NCI-H82 treated with DMSO at 0.1 percent for 48 hours (cell line): ENCODE measurements around the gene MRPS12.

ENCODE experiments used
- DNase-seq: peaks from one replicate; lab custom pipeline; 2025; ENCODE audit not compliant: unreplicated experiment; lab: John Stamatoyannopoulos, UW

The MRPS12 gene

GRCh38 chr19:38970664-38971532 is 40.2 kb downstream of the MRPS12 start:
- no peak for DNase-seq

GRCh38 chr19:38971672-38972071 is 40.9 kb downstream of the MRPS12 start:
- no peak for DNase-seq

- no peak for DNase-seq
Observed at GRCh38 chr19:38974624-38975213, 44.0 kb downstream of the MRPS12 start.

- DNase-seq: peak; percentile 61
Observed at GRCh38 chr19:38975214-38975860, 44.6 kb downstream of the MRPS12 start, which contains the start of gene FBXO17. TSS of gene FBXO17 (minus strand) at chr19:38975742. CDS start at chr19:38950319, 25,423 bp downstream.

- peak; percentile 61 for DNase-seq
Observed at GRCh38 chr19:38975861-38976271, 45.1 kb downstream of the MRPS12 start.

GRCh38 chr19:38977445-38978325 is 46.9 kb downstream of the MRPS12 start:
- DNase-seq: no peak

- no peak for DNase-seq
Observed at GRCh38 chr19:38978326-38978689, 47.6 kb downstream of the MRPS12 start.

GRCh38 chr19:38979812-38980211 is 49.1 kb downstream of the MRPS12 start:
- no peak for DNase-seq

- no peak for DNase-seq
Observed at GRCh38 chr19:38980583-38981374, 50.0 kb downstream of the MRPS12 start.
